AG09309 (cell line): ENCODE results near the gene RXRG.

ENCODE experiments used
- DNase-seq: peaks from one replicate; pipeline ENCODE4 v3.0.0-alpha.2; 2010; ENCODE audit warnings: low read depth
- H3K4me3 ChIP-seq: 2 replicates; pipeline ENCODE4 v1.5.1; 2011; ENCODE audit warnings: mild to moderate bottlenecking, low read depth, low read length, moderate library complexity; ENCODE audit not compliant: control insufficient read depth
- TF ChIP-seq, protein P1 (sequence below): IDR thresholded peaks from 2 replicates; pipeline ENCODE4 v1.5.1; 2011; ENCODE audit warnings: mild to moderate bottlenecking, low read depth, low read length, inconsistent platforms; ENCODE audit not compliant: insufficient read depth, control insufficient read depth; ENCODE audit errors: missing control alignments

The RXRG gene

DNA sequence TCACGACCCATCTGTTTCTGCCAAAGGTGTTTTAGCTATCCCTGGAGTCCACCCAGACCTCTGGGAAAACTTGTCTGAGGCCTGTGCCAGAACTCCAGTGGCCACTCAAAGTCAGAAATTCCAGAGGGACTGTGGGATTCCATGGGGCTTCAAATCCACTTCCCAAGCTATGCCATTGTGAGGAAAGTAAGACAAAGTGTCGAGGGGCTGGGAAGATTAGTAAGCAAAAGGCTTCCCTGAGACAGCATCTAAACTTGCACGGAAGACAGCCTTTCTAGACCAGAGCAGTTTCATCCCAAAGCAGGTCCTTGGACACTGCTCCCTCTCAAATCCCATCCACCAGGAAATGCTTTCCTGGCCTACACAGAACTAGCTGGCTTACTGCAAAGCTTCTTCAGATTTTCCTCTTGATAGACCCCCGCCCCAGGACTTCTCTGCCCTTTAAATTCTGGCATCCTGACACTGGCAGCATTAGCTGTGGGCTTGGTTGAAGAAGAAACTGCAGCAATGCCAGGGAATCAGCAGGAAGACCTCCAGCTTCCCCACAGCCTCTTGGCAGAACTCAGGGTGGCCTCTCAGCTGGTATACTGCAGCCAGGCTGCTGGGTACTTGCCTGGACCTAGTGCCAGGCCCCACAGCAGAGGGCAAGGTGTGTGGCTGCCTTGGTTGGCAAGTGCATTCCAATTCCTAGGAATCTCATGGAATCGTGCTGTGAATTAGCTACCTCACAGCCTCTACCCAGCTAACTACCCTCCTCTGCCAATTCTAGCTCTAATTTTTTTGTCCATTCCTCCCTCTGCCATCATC is 61.1 kb downstream of the RXRG start:
- DNase-seq: no peak
- no peak overlapping the region for H3K4me3 ChIP-seq
- TF ChIP-seq, protein P1, sequence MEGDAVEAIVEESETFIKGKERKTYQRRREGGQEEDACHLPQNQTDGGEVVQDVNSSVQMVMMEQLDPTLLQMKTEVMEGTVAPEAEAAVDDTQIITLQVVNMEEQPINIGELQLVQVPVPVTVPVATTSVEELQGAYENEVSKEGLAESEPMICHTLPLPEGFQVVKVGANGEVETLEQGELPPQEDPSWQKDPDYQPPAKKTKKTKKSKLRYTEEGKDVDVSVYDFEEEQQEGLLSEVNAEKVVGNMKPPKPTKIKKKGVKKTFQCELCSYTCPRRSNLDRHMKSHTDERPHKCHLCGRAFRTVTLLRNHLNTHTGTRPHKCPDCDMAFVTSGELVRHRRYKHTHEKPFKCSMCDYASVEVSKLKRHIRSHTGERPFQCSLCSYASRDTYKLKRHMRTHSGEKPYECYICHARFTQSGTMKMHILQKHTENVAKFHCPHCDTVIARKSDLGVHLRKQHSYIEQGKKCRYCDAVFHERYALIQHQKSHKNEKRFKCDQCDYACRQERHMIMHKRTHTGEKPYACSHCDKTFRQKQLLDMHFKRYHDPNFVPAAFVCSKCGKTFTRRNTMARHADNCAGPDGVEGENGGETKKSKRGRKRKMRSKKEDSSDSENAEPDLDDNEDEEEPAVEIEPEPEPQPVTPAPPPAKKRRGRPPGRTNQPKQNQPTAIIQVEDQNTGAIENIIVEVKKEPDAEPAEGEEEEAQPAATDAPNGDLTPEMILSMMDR: no peak

DNA sequence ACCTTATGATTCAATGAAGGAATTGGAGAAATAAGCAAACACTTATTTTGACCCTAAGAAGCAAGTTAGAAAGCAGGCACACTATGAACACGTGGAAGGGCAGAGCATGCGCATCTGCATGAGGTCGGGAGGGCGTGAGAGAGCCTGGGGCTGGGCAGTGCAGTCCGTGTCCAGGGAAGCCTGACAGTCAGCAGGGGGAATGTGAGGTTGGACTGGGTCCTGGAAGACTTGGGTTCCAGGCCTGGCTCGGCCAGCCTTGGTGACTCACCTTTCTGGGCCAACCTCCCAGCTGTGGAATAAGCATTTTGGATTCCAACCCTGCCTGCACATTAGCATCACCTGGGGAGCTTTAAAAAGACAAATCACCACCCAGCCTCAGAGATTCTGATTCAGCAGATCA is 61.9 kb downstream of the RXRG start:
- no peak overlapping the region for H3K4me3 ChIP-seq
- TF ChIP-seq, protein P1: no peak
- peak; percentile 81 for DNase-seq

DNA sequence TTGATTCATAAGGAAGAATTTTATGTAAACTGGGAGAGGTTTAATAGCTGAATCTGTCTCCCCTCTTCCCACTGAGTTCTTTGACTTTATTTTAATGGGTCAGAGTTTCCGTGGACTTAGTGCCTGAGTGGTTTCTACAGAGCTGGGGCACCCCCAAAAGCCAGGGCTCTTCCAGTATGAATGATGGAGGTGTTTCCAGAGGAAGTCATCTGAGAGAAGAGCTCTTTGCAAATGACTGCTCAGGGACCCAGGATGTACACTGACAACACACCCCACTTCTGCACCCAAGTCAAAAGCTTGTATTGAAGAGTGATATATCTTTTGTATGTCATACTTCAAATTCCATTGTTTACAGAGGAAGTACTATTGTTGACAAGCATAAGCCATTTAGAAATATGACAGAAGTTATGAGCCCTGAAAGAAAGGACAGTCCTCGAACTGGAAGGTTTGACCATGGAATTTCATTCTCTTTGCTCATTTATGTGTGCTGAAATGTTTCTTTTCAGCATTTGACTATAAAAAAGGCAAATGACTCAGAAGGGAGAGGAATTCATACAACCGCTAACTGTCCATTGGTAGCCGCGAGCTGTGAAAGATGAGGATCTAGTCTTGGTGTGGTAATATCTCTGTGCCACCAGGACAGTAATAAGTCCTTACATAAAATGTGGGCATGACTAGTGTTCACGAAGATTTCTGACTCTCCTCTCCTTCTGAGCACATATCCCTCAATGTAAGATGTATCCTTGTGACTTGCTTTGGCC is 63.0 kb downstream of the RXRG start:
- peak; percentile 92 for DNase-seq
- H3K4me3 ChIP-seq: no peak overlapping the region
- TF ChIP-seq, protein P1: no peak

DNA sequence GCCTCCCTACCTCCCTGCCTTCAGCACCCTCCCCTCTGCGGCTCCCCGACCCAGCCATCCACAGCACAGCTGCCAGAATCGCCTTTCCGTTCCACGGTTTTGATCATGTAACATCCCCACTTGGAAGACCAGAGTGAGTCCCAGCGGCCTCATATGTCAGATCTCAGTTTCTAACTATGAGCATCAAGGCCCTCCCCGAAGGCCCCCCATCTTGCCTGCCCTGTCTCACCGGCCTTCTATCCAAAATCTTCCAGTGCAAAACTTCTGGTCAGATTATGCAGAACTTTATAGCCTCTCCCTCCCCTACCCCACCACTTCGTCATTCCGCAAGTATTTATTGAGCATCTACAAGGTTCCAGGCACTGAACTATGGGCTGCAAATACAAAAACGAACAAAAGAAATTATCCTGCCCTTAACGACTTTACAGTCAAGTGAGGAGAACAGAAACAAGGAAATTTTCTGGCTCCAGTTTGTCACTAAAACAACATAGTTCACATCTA is 68.1 kb downstream of the RXRG start:
- peak; percentile 49 for DNase-seq
- peak overlapping the region; percentile 49 for H3K4me3 ChIP-seq
- TF ChIP-seq, protein P1: no peak

DNA sequence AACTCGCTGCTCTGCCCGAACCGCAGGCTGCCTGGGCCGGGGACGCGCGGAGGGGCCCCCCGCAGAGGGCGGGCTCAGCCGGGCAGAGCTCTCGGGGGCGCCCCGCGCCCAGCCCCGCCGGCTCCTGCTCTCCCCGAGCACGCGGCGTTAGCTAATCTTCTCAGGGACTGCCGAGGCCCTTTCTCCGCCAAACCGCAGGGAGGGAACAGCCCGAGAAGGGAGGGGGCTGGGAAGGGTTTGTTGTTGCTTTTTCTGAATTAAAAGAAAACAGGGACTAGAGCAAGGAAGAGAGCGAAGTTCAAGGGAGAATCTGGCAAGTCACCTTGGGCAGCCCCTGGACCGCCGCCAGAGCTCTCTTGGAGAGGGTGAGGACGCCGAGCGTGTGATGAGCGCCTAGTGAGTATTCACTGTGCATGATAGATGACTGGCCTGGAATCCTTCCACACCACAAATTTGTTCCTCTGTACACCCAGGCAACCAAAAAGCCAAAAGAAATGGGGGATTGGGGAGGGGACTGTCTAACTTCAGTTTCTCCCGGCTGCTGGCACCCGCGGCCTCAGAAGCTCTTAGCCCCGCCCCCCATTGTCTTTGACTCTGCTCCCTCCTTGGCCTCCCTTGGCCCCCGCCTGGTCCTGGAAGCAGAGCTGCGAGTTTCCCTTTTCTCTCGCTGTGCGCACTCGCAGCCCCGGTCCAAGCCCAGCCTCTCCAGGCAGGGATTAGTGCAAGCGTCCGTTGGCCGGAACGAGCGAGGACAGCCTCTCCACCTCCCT is 68.7 kb downstream of the RXRG start:
- TF ChIP-seq, protein P1: no peak
- DNase-seq: peak; percentile 89
- H3K4me3 ChIP-seq: peak overlapping the region; percentile 49

DNA sequence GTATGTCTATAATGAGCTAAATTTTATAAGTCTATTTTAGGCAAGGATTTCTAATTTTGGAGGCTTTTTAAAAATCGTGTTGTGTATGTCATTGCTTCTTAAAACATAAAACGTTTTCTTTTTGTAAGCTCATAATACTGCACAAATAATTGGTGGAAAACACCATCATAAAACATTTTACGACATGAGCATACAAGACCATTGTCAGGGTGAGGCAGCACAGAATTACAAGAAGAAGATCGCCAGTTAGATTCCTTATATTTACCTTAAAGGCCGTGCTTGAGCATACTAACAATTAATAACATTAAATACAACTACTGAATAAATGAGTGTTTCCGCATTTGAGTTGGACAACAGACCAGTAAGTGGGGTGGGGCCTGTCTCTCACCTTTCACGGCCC is 69.3 kb downstream of the RXRG start:
- TF ChIP-seq, protein P1: no peak
- H3K4me3 ChIP-seq: peak overlapping the region; percentile 49

More for the DNA sequence above, 69.3 kb downstream of the RXRG start:
- DNase-seq: no peak
